ES-I3 (cell line): Measurements from ENCODE around the gene GNG4.
"Not testable (repeated sequence)": the region's sequence is repeated elsewhere in the genome, so short reads cannot be mapped to it uniquely, and the experiment has no call there.

Experiments used
- H3K36me3 ChIP-seq: 2 replicates; pipeline ENCODE4 v1.6.1; 2013; ENCODE audit warnings: mild to moderate bottlenecking, low read length, control low read depth, moderate library complexity; ENCODE audit not compliant: insufficient read depth
- H3K4me1 ChIP-seq: 2 replicates; pipeline ENCODE4 v1.6.1; 2013; ENCODE audit warnings: mild to moderate bottlenecking, control low read depth, low read length; ENCODE audit not compliant: insufficient read depth
- H3K9ac ChIP-seq: 2 replicates; pipeline ENCODE4 v1.6.1; 2013; ENCODE audit warnings: low read depth, mild to moderate bottlenecking, low read length, moderate library complexity
- H3K9me3 ChIP-seq: 2 replicates; pipeline ENCODE4 v1.6.1; 2013; ENCODE audit warnings: mild to moderate bottlenecking, low read length, moderate library complexity; ENCODE audit not compliant: control insufficient read depth, insufficient read depth

The GNG4 gene

DNA sequence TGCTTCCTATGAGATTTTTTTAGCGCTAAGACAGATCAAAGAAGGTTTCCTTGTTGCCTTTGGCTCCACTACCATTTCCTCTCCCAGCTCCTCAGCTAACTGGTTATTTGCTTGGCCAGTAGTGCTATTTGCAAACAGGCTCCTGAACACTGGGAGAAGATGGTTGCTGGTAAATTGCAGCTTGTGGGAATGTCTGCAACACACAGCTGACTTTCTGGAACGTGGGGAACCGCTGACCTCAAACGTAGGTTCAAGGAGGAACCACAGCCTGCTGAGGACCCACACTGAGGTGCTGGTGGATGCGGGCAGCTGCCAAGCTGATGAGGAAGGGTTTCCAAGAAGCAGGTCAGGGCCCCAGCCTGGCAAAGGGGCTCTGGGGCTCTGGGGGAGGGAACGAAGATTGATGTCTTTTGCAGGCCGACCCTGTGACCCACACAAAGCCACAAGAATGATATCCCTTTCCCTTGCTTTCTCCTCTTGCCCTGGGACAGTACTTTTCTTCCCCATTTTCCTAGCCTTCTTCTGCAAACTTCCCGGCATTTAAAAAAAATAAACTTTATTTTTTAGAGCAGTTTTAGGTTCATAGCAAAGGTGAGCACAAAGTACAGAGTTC is 24.8 kb downstream of the GNG4 start:
- H3K9me3 ChIP-seq = no peaks in the 10 kb centered on the region
- peaks cover 10% of the 10 kb centered on the region; the same call in 1 of the 2 replicates for H3K4me1 ChIP-seq
- H3K9ac ChIP-seq = no peak overlapping the region
- no peaks in the 10 kb centered on the region for H3K36me3 ChIP-seq

DNA sequence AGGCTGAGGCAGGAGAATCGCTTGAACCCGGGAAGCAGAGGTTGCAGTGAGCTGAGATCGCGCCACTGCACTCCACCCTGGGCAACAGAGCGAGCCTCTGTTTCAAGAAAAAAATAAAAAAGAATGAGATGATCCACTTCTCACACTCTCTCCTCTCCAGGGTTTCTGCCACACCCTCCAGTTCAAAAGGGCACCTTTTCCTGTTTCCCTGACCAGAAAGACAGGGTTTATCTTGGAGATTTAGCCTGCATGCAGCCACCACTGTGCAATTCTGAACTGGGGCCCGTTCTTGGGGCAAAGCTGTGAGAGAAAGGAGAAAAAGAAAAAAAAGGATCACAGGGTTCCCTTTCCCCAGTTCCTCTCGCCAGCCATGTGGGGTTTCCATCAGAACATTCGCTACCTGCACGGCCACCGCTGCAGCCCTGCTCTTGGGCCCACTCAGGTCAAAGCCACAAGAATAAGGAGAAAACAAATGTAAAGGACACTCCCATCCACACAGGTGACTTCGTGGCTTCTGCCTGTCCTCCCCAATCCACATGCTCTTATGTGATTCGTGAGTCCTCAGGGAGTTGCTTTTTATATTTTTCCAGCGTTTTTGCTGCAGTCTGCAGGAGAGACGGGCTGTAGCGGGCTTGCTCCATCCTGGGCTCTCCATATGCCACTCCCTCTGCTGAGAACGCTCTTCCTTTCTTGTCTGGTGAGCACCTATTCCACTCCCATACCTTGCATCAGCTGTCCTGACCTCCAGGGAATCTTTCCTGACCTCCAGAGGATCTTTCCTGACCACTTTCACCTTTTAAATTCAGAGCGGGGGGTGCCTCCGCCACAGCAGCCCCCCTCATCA is 26.4 kb downstream of the GNG4 start:
- no peak overlapping the region for H3K9ac ChIP-seq
- no peaks in the 10 kb centered on the region for H3K36me3 ChIP-seq
- peaks cover 10% of the 10 kb centered on the region; the same call in 1 of the 2 replicates for H3K4me1 ChIP-seq
- no peaks in the 10 kb centered on the region for H3K9me3 ChIP-seq

DNA sequence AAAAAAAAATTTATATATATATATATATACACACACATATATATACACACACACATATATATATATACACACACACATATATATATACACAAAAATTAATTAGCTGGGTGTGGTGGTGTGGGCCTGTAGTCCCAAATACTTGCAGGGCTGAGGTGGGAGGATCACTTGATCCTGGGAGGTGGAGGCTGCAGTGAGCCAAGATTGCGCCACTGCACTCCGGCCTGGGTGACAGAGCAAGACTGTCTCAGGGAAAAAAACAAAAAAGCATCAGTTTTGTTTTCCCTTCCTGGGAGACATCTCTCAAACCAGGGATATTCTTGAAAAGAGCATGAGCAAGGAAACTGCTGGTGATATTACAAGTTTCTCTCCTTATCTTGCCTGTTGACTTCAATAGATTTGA is 30.4 kb downstream of the GNG4 start:
- not testable (repeated sequence) for H3K9me3 ChIP-seq, H3K9ac ChIP-seq, H3K36me3 ChIP-seq, H3K4me1 ChIP-seq

DNA sequence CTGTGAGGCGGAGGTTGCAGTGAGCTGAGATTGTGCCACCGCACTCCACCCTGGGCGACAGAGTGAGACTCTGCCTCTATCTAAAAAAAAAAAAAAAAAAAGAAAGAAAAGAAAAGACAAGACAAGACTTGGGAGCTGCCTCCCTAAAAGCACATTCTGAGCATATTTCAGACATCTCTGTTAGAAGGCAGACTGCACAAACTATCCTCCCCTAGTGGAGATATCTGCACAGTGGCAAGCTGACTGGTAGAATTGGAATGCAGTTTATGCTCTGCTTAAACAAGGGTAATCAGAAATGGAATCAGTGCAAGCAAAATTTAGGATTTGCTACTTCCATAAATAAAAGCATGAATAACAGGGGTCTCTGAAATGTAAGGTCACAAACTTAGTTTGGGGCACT is 31.8 kb downstream of the GNG4 start:
- no peaks in the 10 kb centered on the region for H3K4me1 ChIP-seq
- H3K9ac ChIP-seq = no peak overlapping the region
- no peaks in the 10 kb centered on the region for H3K36me3 ChIP-seq
- no peaks in the 10 kb centered on the region for H3K9me3 ChIP-seq

DNA sequence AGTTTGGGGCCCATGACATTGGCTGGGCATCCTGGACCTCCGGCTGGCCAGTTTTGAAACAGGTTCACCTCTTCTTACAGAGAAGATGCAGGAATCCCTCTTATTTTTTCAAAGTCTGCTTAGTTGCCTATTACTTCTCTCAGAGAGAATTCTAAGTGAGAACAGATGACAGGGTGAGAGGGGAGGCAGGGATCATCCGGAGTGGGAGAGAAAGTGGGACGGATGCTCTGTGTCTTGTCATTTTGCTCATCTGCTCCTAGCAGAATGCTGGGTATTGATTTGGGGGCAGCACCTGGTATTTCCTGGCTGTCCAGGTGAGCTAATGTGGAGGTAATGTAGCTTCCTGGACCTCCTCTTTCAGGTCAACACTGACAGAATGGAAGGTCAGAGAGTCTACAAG is 32.4 kb downstream of the GNG4 start:
- Histone ChIP-seq H3K4me1 (no peaks in the 10 kb centered on the region), H3K36me3 (no peaks in the 10 kb centered on the region), H3K9me3 (no peaks in the 10 kb centered on the region), H3K9ac (no peak overlapping the region)

DNA sequence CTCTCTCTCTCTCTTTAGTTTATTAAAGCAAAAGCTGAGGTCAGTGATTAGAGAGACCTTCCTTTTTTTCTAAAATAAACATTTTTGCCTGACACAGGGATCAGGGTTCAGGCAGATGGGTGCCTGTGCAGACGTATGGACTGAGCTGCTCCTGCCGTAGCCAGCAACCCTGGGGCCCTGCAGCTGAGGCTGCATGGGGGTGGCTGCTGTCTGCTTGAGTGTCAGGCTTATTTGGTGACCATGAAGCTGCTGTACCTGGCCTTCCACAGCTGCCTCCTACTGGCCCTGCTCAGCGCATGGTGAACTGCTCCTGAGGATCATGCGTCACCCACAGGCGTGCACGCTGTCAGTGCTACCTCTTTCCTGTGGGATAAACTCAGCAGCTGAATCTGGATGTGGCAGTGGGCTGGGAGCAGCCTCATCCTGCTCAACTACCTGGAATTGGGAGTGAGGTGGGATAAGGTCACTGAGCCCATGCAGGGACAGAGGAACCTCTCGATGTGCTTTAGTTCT is 35.1 kb downstream of the GNG4 start:
- no peak overlapping the region for H3K9ac ChIP-seq
- H3K4me1 ChIP-seq = no peaks in the 10 kb centered on the region
- H3K36me3 ChIP-seq = no peaks in the 10 kb centered on the region
- no peaks in the 10 kb centered on the region for H3K9me3 ChIP-seq

DNA sequence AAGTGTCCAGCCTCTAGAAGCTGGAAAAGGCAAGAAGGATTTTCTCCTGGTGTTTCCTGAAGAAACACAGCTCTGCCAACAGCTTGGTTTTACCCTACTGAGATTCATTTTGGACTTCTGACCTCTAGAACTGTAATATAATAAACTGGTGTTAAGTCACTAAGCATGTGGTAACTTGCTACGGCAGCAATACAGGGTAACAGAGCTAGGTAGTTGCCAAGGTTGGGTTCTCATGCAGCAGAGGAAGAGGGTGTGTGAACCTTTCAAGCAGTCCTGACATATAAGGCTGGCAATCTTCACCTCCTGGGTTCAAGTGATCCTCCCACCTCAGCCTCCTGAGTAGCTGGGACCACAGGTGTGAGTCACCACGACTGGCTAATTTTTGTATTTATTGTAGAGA is 36.0 kb downstream of the GNG4 start:
- Histone ChIP-seq H3K9me3 (no peaks in the 10 kb centered on the region), H3K4me1 (no peaks in the 10 kb centered on the region), H3K9ac (no peak overlapping the region), H3K36me3 (no peaks in the 10 kb centered on the region)

DNA sequence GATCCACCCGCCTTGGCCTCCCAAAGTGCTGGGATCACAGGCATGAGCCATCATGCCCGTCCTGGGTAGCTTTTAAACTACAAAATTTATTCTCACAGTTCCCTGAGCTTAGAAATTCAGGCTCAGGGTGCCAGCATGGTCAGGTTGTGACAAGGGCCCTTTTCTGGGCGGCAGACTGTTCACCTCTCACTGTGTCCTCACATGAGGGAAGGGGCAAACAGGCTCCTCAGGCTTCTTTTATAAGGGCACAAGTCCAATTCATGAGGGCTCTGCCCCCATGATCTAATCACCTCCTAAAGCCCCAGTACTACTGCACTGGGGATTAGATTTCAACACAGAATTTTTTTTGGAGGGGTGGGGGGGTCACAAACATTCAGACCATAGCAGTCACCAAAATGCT is 36.8 kb downstream of the GNG4 start:
- H3K9me3 ChIP-seq = no peaks in the 10 kb centered on the region
- no peaks in the 10 kb centered on the region for H3K4me1 ChIP-seq
- no peaks in the 10 kb centered on the region for H3K36me3 ChIP-seq
- H3K9ac ChIP-seq = no peak overlapping the region

DNA sequence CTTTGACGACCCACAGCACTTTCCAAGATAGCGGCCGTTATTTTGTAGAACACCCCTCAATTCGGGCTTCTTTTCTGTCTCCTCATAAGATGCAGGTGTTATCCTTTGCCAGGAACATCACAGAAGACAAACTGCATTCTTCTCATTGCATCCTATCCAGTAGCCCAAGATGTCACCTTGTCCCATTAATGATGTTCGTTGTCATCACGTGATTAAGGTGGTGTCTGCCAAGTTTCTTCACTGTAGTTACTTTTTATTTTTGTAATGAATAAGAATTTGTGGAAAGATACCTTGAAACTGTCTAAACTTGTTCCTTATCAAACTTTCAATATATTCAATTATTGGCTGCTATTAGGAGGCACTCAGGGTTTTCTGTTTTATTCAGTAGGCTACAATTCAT is 39.4 kb downstream of the GNG4 start:
- Histone ChIP-seq H3K36me3 (no peaks in the 10 kb centered on the region), H3K9me3 (no peaks in the 10 kb centered on the region), H3K4me1 (no peaks in the 10 kb centered on the region), H3K9ac (no peak overlapping the region)

DNA sequence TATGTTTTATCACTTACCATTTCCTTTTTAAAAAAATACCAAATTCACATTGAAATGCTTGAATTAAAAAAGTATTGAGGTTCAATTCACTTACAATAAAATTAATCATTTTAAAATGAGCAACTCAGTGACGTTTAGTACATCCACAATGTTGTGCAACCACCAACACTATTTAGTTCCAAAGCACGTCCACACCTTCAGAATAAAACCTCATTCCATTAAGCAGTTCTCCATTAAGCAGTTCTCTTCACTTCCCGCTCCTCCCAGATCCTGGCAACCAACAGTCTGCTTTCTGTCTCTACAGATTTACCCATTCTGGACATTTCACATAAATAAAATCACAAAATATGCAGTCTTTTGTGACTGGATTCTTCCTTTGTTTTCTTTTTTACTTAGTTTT is 41.3 kb downstream of the GNG4 start:
- H3K36me3 ChIP-seq = no peaks in the 10 kb centered on the region
- H3K9me3 ChIP-seq = no peaks in the 10 kb centered on the region
- H3K4me1 ChIP-seq = no peaks in the 10 kb centered on the region
- no peak overlapping the region for H3K9ac ChIP-seq

DNA sequence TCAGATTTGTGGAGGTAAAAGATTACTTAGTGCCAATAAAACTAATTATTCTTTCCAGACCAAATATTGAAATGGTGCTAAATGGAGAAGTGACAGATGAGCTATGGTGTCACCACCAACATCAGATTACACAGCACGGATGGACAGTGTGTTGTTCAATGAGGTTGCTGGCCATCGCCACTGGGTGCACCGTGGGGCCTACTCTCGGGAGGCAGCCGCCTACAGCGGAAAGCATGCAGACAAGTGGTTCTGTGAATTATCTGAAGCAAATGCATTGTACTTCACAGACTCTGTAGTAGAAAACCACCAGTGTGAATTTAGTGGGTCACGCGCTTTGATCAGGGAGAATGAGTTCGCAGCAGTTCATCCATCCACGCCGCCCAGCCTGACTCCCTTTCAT is 42.3 kb downstream of the GNG4 start:
- H3K4me1 ChIP-seq = no peaks in the 10 kb centered on the region
- no peak overlapping the region for H3K9ac ChIP-seq
- H3K9me3 ChIP-seq = no peaks in the 10 kb centered on the region
- H3K36me3 ChIP-seq = no peaks in the 10 kb centered on the region

DNA sequence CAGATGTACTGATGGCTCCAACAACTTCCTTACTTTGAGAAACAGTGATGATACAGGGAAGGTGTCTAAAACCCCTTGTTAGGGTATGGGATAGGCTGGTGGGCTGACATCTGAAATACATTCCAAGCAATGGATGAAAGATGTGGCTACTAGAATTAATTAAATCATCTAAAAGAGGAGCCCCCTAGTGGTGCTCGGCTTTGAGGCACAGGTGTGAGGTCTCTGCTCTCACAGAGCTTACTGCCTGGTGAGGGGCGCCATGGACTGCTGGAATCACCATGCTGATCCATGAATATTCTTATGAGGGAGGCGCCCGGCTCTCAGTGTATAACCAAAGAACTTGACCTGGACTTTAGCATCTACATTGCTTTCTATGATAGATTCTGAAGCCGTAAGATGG is 48.5 kb downstream of the GNG4 start:
- no peaks in the 10 kb centered on the region for H3K9me3 ChIP-seq
- no peak overlapping the region for H3K9ac ChIP-seq
- no peaks in the 10 kb centered on the region for H3K4me1 ChIP-seq
- no peaks in the 10 kb centered on the region for H3K36me3 ChIP-seq

DNA sequence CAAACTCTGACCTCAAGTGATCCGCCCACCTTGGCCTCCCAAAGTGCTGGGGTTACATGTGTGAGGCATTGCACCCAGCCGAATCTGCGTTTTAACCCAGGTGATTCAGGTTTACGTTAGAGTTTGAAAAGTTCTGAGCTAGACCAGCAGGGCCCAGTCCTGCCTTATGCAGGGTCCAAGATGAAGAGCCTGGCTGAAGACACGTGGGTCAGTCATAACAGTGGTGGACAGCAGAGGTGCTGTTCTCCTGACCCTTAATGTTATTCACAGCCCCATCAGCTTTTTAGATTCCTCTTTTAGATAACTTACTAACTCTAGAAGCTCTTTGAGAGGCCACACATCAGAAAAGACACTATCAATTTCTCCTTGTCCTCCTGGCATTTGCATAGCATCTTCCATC is 50.0 kb downstream of the GNG4 start:
- H3K9ac ChIP-seq = no peak overlapping the region
- no peaks in the 10 kb centered on the region for H3K4me1 ChIP-seq
- H3K9me3 ChIP-seq = no peaks in the 10 kb centered on the region
- H3K36me3 ChIP-seq = no peaks in the 10 kb centered on the region

DNA sequence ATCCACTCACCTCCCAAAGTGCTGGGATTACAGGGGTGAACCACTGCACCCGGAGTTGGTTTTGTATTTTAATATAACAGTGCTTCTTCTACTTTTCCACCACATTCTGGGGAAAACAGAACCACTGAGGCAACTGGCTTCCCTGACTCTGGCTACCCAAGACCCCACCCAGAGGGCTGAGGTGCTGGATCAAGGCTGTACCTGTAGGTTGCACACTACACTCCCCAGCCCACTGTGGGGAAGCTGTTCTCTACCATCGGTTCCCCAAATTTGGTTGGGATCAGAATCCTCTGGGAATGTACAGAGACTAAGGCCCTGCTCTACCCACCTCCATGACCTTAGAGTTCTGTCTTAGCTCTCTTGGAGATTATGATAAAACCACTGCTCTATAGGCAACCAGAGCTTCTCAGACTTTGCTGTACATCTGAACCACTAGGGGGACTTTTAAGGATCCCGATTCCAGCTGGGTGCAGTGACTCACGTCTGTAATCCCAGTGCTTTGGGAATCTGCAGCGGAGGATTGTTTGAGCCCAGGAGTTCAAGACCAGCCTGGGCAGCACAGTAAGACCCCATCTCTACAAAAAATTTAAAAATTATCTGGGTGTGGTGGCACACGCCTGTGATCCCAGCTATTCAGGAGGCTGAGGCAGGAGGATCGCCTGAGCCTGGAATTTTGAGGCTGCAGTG is 51.6 kb downstream of the GNG4 start:
- H3K9me3 ChIP-seq = no peaks in the 10 kb centered on the region
- no peaks in the 10 kb centered on the region for H3K4me1 ChIP-seq
- no peak overlapping the region for H3K9ac ChIP-seq
- no peaks in the 10 kb centered on the region for H3K36me3 ChIP-seq

DNA sequence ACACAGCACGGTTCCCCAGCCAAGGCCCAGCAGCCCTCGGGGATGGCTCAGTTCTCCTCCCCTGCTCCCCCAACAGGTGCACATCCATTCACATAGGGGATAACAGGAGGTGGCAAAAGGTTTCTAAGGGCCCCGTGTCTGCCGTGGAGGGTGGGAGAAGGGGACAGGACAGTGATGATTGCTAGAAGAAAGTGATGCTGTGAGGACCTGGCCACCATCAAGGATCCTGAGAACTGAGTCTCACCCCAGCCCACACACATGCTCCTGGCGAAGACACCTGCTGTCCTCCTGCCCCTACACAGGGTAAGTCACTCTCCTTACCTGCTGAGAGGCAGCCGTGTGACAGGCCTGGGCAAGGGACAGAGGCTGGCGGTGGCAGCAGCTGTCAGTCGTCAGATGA is 54.5 kb downstream of the GNG4 start:
- Histone ChIP-seq H3K9me3 (no peaks in the 10 kb centered on the region), H3K36me3 (no peaks in the 10 kb centered on the region), H3K4me1 (no peaks in the 10 kb centered on the region), H3K9ac (no peak overlapping the region)
